Epithelial cell of alveolus of lung (primary cell): Measurements from ENCODE around the gene FANCC. TPM values are rescaled to one million over a fixed set of nuclear protein-coding genes. Genes with fewer than 3 reads are reported as not detected.

Experiments
- total RNA-seq: library from RNA; depleted of rRNA; stranded (reverse); fragments of >200 nt; gene quantifications from 2 replicates; pipeline ENCODE4 v1.2.1, GENCODE V29; 2015

Gene FANCC, protein sequence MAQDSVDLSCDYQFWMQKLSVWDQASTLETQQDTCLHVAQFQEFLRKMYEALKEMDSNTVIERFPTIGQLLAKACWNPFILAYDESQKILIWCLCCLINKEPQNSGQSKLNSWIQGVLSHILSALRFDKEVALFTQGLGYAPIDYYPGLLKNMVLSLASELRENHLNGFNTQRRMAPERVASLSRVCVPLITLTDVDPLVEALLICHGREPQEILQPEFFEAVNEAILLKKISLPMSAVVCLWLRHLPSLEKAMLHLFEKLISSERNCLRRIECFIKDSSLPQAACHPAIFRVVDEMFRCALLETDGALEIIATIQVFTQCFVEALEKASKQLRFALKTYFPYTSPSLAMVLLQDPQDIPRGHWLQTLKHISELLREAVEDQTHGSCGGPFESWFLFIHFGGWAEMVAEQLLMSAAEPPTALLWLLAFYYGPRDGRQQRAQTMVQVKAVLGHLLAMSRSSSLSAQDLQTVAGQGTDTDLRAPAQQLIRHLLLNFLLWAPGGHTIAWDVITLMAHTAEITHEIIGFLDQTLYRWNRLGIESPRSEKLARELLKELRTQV
- 5.3 and 11.6 TPM in 2 replicates for total RNA-seq

DNA sequence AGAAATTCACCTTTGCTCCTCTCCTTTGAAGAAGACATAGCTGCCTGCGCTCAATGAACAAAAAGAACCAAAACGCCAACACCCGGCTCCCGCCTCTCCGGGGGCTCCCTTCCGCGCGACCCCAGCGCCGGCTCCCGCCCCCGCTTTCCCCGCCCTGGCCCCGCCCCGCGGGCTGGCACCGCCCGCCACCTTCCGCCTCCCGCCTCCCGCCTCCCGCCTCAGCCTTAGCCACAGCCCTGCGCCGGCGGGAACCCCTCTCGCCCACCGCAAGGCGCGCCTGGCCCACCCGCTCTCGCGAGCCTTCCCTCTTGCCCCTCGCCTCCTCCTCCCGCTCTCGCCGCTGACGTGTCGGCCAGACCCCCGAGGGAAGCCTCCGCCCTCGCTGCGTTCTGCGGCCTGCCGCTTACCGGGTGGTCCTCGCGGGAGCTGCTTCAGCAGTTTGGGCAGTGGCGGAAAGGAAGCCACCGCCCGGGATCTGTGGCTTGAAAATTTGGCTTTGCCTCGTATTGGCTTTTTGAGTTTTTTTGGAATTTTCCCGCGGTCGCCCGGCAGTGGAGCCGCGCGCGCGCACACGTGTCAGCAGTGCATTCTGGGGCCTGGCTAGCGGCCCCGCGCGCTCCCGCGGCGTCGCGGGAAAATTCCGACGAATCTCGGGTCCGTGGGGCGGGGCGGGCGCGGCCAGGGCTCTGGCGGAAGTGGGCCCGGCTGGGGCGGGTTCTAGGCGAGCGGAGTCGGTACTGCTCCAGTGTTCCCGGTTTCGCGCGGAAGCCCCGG is at the start of gene FANCC:
Gene FANCC (minus strand): TSS at position 591 of the 774 bp plus-strand sequence. CDS start 68,418 bp downstream, outside the sequence.

Other genes starting within 250 kb of the FANCC start
- gene PTCH1, start 199.3 kb upstream of the FANCC start, total RNA-seq = 6.5 and 10.6 TPM in 2 replicates